ENCODE measurements around the gene ADRA2C. TPM values are rescaled to one million over a fixed set of nuclear protein-coding genes. Genes with fewer than 3 reads are reported as not detected.

The ADRA2C gene
- total and polyA plus RNA-seq, 2 experiments from 2014 or later, result 6.3 to 7.7 TPM

GRCh38 chr4:3807822-3808496 lies 41.8 kb downstream of the ADRA2C start:
- no peaks in the 10 kb centered on the region for H4K20me1 ChIP-seq (ENCODE audit: insufficient read depth, poor library complexity, severe bottlenecking)
- H3K4me2 ChIP-seq, result no peak overlapping the region
- H3K4me1 ChIP-seq (ENCODE audit: insufficient read depth), result no peaks in the 10 kb centered on the region
- no peaks in the 10 kb centered on the region for H3K79me2 ChIP-seq
- no peak overlapping the region for H2AFZ ChIP-seq
- WGBS (ENCODE audit: low lambda C conversion rate, missing lambda C conversion rate), result 16% methylated on average over 14 of the region's 14 CpGs
- no peaks in the 10 kb centered on the region for H3K36me3 ChIP-seq (replicated peaks; ENCODE audit: insufficient read depth, low read depth)
- no peaks in the 10 kb centered on the region for H3K9me3 ChIP-seq (ENCODE audit: low read depth)
- no peak overlapping the region for H3K27ac ChIP-seq
- no peak overlapping the region for H3K4me3 ChIP-seq
- TF ChIP-seq CTCF (IDR thresholded peaks at IDR 0.05; ENCODE audit: poor library complexity) (no peak), EZH2 (IDR thresholded peaks at IDR 0.05; ENCODE audit: borderline replicate concordance) (no peak), EZH2phosphoT487 (IDR thresholded peaks at IDR 0.05; ENCODE audit: low read depth, severe bottlenecking, unreplicated experiment) (no peak)
- no peaks in the 10 kb centered on the region for H3K9me2 ChIP-seq (replicated peaks; ENCODE audit: insufficient read depth)
- DNase-seq (ENCODE audit: low spot score), result no peak
- H3K27me3 ChIP-seq, result peaks cover 20% of the 10 kb centered on the region

- no peaks in the 10 kb centered on the region for H3K9me3 ChIP-seq (ENCODE audit: low read depth)
- H3K27ac ChIP-seq, result no peak overlapping the region
- no peak overlapping the region for H2AFZ ChIP-seq
- no peak for TF ChIP-seq CTCF (IDR thresholded peaks at IDR 0.05; ENCODE audit: poor library complexity)
- no peak for TF ChIP-seq EZH2phosphoT487 (IDR thresholded peaks at IDR 0.05; ENCODE audit: low read depth, severe bottlenecking, unreplicated experiment)
- no peak for TF ChIP-seq EZH2 (IDR thresholded peaks at IDR 0.05; ENCODE audit: borderline replicate concordance)
- 86% methylated on average over 5 of the region's 5 CpGs for WGBS (ENCODE audit: low lambda C conversion rate, missing lambda C conversion rate)
- peaks cover 20% of the 10 kb centered on the region for H3K27me3 ChIP-seq
- no peak overlapping the region for H3K4me2 ChIP-seq
- no peaks in the 10 kb centered on the region for H3K9me2 ChIP-seq (replicated peaks; ENCODE audit: insufficient read depth)
- no peaks in the 10 kb centered on the region for H4K20me1 ChIP-seq (ENCODE audit: insufficient read depth, poor library complexity, severe bottlenecking)
- no peaks in the 10 kb centered on the region for H3K4me1 ChIP-seq (ENCODE audit: insufficient read depth)
- H3K4me3 ChIP-seq, result no peak overlapping the region
- H3K79me2 ChIP-seq, result no peaks in the 10 kb centered on the region
- no peak for DNase-seq (ENCODE audit: low spot score)
- H3K36me3 ChIP-seq (replicated peaks; ENCODE audit: insufficient read depth, low read depth), result no peaks in the 10 kb centered on the region
Measured at GRCh38 chr4:3808597-3808996, 42.4 kb downstream of the ADRA2C start.

- TF ChIP-seq CTCF (IDR thresholded peaks at IDR 0.05; ENCODE audit: poor library complexity), result no peak
- TF ChIP-seq EZH2phosphoT487 (IDR thresholded peaks at IDR 0.05; ENCODE audit: low read depth, severe bottlenecking, unreplicated experiment), result no peak
- no peak for TF ChIP-seq EZH2 (IDR thresholded peaks at IDR 0.05; ENCODE audit: borderline replicate concordance)
- DNase-seq (ENCODE audit: low spot score), result no peak
Measured at GRCh38 chr4:3809028-3809427, 42.8 kb downstream of the ADRA2C start.

More at GRCh38 chr4:3809028-3809427, 42.8 kb downstream of the ADRA2C start:
- no peaks in the 10 kb centered on the region for H3K9me2 ChIP-seq (replicated peaks; ENCODE audit: insufficient read depth)
- H4K20me1 ChIP-seq (ENCODE audit: insufficient read depth, poor library complexity, severe bottlenecking), result no peaks in the 10 kb centered on the region
- WGBS (ENCODE audit: low lambda C conversion rate, missing lambda C conversion rate), result 95% methylated on average over 28 of the region's 29 CpGs
- H2AFZ ChIP-seq, result no peak overlapping the region
- no peaks in the 10 kb centered on the region for H3K36me3 ChIP-seq (replicated peaks; ENCODE audit: insufficient read depth, low read depth)
- H3K4me1 ChIP-seq (ENCODE audit: insufficient read depth), result no peaks in the 10 kb centered on the region
- no peak overlapping the region for H3K4me3 ChIP-seq
- H3K9me3 ChIP-seq (ENCODE audit: low read depth), result no peaks in the 10 kb centered on the region
- H3K27ac ChIP-seq, result no peak overlapping the region
- peaks cover 20% of the 10 kb centered on the region for H3K27me3 ChIP-seq
- no peaks in the 10 kb centered on the region for H3K79me2 ChIP-seq
- no peak overlapping the region for H3K4me2 ChIP-seq

All from hepatocyte (in vitro differentiated cells).